Measurements from ENCODE around the gene COX19.

COX19 gene

DNA sequence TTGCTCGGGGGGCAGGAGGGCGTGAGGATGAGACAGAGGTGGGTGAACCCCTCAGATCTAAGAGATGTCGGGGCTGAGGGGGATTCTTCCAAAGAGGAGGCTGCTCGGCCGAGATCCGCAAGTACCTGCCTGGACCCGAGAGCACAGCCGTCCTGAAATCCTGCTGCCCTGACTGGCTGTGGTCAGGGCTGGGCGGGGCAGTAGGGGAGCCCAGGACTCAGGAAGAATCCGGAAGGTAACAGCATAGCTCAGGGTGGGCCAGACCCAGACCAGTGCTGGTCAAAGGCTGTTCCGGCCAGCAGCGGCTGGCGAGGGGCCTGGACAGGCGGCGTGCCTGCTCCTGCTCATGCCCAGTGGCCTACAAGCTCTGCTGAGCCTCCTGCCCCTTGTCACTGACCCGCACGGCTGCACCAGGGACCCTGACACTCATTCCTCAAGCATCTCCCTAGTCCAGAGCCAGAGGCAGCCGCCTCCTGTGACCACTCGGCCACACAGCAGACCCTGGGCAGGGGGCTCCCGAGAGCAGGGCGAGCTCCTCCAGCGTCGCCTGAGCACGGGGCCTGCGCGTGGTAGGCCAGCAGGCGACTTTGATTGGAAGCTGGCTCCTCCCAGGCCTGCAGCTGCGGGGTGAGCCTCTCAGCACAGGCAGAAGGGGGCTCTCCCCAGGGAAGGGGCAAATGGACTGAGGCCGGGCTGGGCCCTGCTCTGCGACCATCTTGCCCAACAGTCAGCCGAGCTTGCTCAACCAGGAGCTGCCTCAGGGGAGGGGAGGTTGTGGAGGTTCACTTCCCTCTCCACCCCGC is 17.7 kb downstream of the COX19 start:
- TF ChIP-seq, protein P1, sequence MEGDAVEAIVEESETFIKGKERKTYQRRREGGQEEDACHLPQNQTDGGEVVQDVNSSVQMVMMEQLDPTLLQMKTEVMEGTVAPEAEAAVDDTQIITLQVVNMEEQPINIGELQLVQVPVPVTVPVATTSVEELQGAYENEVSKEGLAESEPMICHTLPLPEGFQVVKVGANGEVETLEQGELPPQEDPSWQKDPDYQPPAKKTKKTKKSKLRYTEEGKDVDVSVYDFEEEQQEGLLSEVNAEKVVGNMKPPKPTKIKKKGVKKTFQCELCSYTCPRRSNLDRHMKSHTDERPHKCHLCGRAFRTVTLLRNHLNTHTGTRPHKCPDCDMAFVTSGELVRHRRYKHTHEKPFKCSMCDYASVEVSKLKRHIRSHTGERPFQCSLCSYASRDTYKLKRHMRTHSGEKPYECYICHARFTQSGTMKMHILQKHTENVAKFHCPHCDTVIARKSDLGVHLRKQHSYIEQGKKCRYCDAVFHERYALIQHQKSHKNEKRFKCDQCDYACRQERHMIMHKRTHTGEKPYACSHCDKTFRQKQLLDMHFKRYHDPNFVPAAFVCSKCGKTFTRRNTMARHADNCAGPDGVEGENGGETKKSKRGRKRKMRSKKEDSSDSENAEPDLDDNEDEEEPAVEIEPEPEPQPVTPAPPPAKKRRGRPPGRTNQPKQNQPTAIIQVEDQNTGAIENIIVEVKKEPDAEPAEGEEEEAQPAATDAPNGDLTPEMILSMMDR (IDR thresholded peaks at IDR 0.05; ENCODE audit: control insufficient read depth, extremely low read depth, insufficient read depth), result no peak
- no peak overlapping the region for H3K4me3 ChIP-seq (ENCODE audit: low read depth, low read length)
- DNase-seq (ENCODE audit: low read depth), result no peak

DNA sequence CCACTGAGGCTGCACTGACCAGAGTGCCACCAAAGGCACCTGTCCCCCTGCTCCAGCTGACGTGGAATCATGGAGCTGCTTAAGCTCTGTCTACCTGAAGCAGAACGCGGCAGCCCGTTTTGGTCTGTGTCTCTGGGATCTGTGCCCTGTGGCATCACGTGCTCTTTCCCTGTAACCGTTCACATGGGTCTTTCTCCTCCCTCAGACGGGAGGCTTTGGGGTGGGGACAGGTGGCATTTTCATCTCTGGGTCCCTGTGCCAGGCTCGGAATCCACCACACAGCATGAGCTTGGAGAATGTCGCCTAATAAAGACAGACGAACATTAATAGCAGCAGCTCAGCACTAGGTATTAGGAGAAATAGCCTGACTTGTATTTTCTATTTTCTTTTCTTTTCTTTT is 19.3 kb downstream of the COX19 start:
- TF ChIP-seq, protein P1 (IDR thresholded peaks at IDR 0.05; ENCODE audit: control insufficient read depth, extremely low read depth, insufficient read depth), result no peak
- H3K4me3 ChIP-seq (ENCODE audit: low read depth, low read length), result no peak overlapping the region
- DNase-seq (ENCODE audit: low read depth), result no peak

DNA sequence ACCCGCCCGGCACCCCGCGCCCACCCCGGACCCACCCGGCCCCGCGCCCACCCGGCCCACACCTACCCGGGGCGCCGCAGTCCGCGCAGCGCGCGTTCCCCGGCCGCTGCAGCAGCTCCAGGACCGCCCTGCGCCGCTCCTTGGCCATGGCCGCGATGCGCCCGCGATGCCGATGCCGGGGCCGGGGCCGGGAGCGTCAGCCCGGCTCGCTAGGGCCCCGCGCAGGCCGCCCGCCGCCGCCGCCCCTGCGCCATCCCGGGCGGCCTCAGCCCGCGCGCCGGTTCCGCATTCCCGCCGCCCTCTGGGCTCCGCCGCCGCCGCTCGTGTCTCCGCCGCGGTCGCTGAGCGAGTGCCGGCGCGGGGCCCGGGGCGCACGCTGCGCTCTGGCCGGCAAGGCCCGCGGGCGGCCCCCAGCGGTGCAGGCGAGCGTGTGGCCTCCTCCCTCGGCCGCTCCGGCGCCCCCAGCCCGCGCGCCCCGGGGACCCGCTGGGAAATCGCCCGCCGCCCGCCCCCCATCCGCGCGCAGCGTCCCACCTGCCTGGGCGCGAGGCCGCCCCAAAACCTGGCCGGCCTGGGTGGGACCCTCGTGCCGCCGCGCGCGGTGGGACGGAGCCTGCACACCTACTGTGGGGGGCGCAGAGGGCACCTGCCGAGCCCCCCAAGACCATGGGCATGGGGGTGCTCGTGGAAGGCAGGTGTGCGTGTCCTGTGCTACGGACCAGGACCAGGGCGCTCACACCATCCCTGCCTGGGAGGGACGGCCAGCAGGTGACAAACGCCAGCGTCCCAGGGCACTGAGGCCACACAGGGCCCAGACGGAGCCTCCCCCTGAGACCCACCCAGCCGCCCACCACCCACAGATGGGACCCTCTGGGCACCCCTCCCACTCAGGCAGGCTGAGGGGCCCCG is 20.8 kb downstream of the COX19 start, which contains the start of gene ADAP1:
Gene ADAP1, minus strand, starts transcription at position 351 of the 909 bp plus-strand sequence. Its CDS starts 203 bp downstream, at position 148.
- H3K4me3 ChIP-seq (ENCODE audit: low read depth, low read length), result peak within 1 kb of the TSS; percentile 44
- DNase-seq (ENCODE audit: low read depth), result no peak
- TF ChIP-seq, protein P1 (IDR thresholded peaks at IDR 0.05; ENCODE audit: control insufficient read depth, extremely low read depth, insufficient read depth), result peak; percentile 49

DNA sequence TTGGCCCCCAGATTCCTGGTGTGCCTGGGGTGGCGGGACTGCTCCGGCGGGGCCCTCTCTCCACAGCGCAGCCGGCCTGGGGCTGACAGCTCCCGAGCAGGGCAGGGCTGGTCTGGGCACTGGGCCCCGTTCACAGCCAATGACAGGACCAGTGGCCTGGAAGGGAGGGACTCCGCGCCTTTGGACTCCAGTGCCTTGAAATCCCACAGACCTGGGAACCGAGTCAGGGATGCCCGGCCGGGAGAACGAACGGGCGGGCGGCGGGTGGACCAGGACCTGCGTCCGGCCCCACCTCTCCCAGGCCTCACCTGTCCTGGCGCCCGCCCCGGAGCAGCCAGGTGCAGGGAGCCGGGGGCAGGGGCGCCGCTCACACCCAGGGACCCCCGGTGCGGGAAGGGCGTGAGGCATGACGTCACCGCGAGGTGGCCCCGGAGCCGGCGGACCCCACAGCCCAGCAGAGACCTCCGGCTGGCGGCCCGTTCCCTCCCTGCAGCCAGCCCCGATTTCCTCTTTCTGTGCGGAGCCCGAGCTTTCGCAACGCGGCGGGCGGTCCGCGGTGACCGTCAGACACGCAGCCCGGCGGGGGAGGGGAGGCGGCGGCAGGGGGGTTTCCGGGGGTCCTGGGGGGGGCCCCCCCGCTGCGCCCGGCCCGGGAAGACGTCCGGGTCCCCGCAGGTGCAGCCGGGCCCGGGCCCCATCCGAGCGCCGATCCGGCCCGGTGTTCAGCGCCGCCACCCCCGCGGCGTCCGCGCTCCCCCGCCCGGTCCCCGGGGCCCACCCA is 21.6 kb downstream of the COX19 start:
- TF ChIP-seq, protein P1 (IDR thresholded peaks at IDR 0.05; ENCODE audit: control insufficient read depth, extremely low read depth, insufficient read depth), result no peak
- DNase-seq (ENCODE audit: low read depth), result peak; percentile 17
- H3K4me3 ChIP-seq (ENCODE audit: low read depth, low read length), result peak overlapping the region; percentile 44

DNA sequence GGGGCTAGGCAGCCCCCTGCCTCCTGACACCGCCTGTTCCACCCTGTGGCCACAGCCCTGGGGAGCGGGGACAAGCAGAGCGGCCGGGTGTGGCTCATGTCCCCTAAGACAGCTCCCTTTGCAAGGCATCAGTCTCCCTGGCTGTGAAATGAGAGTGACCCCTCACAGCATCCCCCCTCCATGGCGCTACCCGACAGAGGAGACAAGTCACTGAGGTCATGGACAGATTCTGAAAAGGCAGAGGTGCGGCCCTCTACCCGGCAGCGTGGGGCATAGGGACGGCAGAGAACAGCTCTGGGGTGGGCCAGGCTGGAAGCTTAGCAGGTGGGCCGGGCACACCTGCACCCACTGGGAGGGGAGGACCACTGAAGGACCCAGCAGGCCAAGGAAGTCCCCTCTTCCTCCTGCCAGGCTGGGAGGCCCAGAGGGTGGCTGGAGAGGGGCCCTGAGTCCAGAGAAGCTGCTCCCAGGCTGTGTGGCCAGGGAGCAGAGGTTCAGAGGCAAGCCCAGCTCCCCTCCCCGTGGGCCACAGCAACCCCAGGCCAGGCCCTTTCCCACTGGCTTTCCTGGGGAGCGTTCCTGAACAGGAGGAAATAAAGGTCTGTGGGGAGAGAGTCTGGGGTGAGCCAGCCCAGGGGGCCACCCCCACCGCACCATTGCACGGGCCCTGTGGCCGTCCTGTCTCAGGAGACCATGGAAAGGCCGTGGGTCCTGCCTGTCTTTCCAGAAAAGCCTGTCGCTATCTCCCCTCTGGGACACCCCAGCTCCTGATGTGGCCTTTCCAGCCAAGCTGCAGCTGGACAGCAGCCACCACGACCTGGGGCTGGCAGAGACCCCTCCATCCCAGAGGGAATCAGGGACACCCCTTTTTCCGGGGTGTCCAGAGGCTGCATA is 22.6 kb downstream of the COX19 start:
- DNase-seq (ENCODE audit: low read depth), result no peak
- TF ChIP-seq, protein P1 (IDR thresholded peaks at IDR 0.05; ENCODE audit: control insufficient read depth, extremely low read depth, insufficient read depth), result no peak
- H3K4me3 ChIP-seq (ENCODE audit: low read depth, low read length), result no peak overlapping the region
